AG08396 (cell line): ENCODE measurements around the gene MED13.

Source experiments
- DNase-seq: peaks from one replicate; pipeline ENCODE4 v3.0.0; 2012; ENCODE audit warnings: low spot score, mixed read lengths

Gene MED13

GRCh38 chr17:62064791-62065563 is at the start of gene MED13:
Gene MED13 (minus strand): TSS chr17:62065278. CDS start chr17:62065205, 73 bp downstream.
- DNase-seq = peak; percentile 84

GRCh38 chr17:62112229-62112628 is 47.2 kb upstream of the MED13 start:
- no peak for DNase-seq

GRCh38 chr17:62111562-62112171 is 46.6 kb upstream of the MED13 start:
- no peak for DNase-seq

- DNase-seq = no peak
These were observed 45.9 kb upstream of the MED13 start for GRCh38 chr17:62110923-62111484.

GRCh38 chr17:62109924-62110323 is 44.8 kb upstream of the MED13 start:
- DNase-seq = no peak

GRCh38 chr17:62109378-62109902 is 44.4 kb upstream of the MED13 start:
- peak; percentile 70 for DNase-seq

GRCh38 chr17:62105861-62106260 is 40.8 kb upstream of the MED13 start:
- DNase-seq = no peak

GRCh38 chr17:62105357-62105756 is 40.3 kb upstream of the MED13 start:
- no peak for DNase-seq

- DNase-seq = no peak
These were observed 36.4 kb upstream of the MED13 start for GRCh38 chr17:62101515-62101914.

- DNase-seq = no peak
These were observed 36.0 kb upstream of the MED13 start for GRCh38 chr17:62101090-62101489.

- DNase-seq = no peak
These were observed 35.0 kb upstream of the MED13 start for GRCh38 chr17:62100055-62100454.

GRCh38 chr17:62099532-62099931 is 34.5 kb upstream of the MED13 start:
- DNase-seq = no peak

GRCh38 chr17:62098623-62099231 is 33.6 kb upstream of the MED13 start:
- no peak for DNase-seq

- no peak for DNase-seq
These were observed 31.3 kb upstream of the MED13 start for GRCh38 chr17:62096401-62096670.

GRCh38 chr17:62094175-62094574 is 29.1 kb upstream of the MED13 start:
- DNase-seq = no peak

- peak; percentile 69 for DNase-seq
These were observed 28.4 kb upstream of the MED13 start for GRCh38 chr17:62093188-62094155.

- no peak for DNase-seq
These were observed 27.7 kb upstream of the MED13 start for GRCh38 chr17:62092784-62093183.

- no peak for DNase-seq
These were observed 26.7 kb upstream of the MED13 start for GRCh38 chr17:62091804-62092203.

- DNase-seq = no peak
These were observed 25.8 kb upstream of the MED13 start for GRCh38 chr17:62090868-62091267.

- DNase-seq = no peak
These were observed 25.1 kb upstream of the MED13 start for GRCh38 chr17:62090021-62090824.

GRCh38 chr17:62089334-62089733 is 24.3 kb upstream of the MED13 start:
- no peak for DNase-seq
